DMS79 treated with DMSO at 0.1 percent for 48 hours (cell line): ENCODE data around the gene DUXA.
"Not testable (repeated sequence)": the region's sequence is repeated elsewhere in the genome, so short reads cannot be mapped to it uniquely, and the experiment has no call there.

ENCODE experiments used
- DNase-seq: peaks from one replicate; lab custom pipeline; 2025; lab: John Stamatoyannopoulos, UW

DUXA gene

DNA sequence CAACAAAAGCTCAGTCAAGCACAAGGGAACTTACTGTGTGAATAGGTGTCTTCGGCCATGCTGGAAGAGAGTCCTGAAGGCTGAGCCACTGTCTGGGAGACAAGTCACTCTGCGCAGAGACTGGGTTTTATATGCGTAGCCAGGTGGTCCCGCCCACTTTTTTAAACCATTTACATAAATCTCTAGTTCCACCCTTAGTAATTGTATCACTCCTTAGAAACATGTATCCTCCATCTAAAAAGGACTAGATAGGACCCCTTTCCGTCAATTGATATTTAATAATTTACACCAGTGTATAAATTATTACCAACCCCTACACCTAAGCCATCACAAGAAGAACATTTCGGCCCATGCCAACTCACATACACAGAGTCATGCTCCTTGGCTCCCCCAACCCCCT, at the start of gene DUXA:
Gene DUXA, minus strand, starts transcription at position 101 of the 400 bp plus-strand sequence. Its CDS starts 42 bp downstream, at position 59.
- no peak for DNase-seq

- DNase-seq = no peak
Measured at GRCh38 chr19:57212109-57212508, 44.8 kb upstream of the DUXA start.

GRCh38 chr19:57210381-57210780, 43.1 kb upstream of the DUXA start:
- no peak for DNase-seq

DNA sequence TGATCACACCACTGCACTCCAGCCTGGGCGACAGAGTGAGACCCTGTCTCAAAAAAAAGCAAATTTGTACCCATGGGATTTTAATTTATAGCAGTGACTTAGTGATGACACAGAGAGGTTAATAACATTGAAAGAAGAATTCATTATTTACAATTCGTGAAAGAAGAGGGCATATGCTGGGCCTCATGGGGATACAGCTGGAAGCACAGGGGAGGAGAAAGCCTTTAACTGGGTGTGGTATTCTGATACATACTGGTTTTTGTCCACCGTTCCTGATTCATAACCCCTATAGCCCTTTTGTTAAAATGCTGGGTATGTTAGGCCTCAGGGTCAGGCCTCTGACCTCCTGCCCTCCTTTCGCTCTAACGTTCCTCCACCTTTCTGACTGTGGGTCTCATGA, 34.9 kb upstream of the DUXA start:
- no peak for DNase-seq

GRCh38 chr19:57197874-57198273, 30.6 kb upstream of the DUXA start:
- DNase-seq = not testable (repeated sequence)

- no peak for DNase-seq
Measured at GRCh38 chr19:57192993-57193392, 25.7 kb upstream of the DUXA start.

GRCh38 chr19:57192077-57192420, 24.8 kb upstream of the DUXA start:
- peak; percentile 30 for DNase-seq

DNA sequence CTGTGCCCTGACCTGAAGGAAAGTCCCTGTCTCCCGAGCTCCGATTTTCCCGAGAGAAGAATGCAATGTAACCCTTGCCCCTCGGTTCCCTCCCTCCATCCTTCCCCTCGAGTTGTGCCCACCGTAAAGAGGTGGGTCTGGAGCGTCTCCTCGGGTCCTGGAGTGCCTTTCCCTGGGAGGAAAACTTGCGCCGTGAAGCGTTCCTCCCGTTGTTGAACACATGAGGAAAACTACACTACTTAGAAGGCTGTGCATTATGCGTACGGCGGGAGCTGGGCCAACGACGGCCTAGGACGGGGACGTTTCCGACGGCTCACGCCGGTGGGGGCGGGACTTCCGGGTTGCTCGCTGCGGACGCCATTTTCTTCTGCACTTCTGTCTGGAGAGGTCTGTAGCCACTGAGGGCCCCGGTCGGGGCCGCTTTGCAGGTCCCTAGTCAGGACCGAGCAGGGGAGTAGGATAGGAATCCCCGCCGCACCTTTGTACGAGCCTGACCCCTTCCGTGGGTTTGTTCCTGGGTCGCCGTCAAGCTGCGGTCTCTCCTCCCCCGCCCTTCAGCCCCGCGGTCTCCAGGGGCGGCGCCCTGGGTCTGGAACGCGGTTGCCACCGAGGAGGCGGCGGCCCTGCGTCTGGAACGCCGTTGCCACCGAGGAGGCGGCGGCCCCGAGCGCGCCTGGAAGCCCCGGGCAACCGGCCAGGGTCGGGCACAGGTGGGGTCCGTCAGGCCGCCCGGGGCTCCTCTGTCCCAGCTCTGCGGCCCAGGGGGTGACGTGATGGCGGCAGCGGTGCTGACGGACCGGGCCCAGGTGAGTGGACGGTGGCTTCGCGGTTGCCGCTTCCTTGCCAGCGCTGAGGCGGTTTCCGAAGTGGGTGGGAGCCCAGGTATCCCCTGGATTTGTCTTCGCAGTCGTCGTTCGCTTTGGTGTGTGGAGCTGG, 24.1 kb upstream of the DUXA start, which contains the start of gene ZNF264:
Gene ZNF264, plus strand, starts transcription at position 360 of the 936 bp plus-strand sequence. Its CDS starts 414 bp downstream, at position 774.
- peak; percentile 86 for DNase-seq

- no peak for DNase-seq
Measured at GRCh38 chr19:57190301-57190700, 23.0 kb upstream of the DUXA start.

- DNase-seq = no peak
Measured at GRCh38 chr19:57171551-57172081, 4.3 kb upstream of the DUXA start.

DNA sequence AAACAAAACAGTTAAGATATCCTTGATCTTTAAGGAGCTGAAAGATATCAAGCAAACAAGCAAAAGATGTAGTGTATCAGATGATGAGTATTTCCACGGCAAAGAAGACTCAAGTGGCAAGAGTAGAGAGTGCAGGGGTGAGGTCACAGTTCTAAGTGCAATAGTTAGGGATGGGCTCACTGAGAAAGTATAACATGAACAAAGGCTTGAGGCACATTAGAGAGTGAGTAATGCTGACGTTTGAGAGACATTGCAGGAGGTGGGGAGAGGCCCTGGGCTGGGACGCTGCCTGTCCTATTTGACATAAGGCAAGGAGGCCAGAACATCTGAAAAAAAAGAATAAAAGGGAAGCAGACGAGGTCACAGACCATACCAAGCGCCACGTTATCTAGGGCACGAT, 1.4 kb downstream of the DUXA start:
- DNase-seq = no peak

DNA sequence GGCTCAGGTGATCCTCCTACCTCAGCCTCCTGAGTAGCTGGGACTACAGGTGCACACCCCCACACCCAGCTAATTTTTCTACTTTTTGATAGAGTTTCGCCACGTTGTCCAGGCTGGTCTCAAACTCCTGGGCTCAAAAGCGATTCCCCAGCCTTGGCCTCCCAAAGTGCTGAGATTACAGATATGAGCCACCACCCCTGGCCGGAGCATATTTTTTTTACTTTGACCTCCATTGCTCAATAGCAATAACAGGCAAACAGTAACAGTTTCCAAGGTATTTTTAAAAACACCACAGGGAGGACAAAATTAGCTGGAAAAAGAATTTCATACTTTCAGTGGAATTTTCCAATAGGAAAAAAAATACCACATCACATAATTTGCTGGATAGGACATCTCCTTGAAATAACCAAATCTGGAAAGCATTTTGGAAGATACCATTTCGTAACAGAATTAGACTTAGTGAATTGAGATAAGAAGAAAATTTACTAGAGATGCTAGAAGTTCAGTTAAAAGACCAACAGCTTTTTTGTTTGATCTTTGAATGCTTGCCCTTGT, 5.2 kb downstream of the DUXA start:
- DNase-seq = no peak

- DNase-seq = no peak
Measured at GRCh38 chr19:57152921-57153320, 14.4 kb downstream of the DUXA start.

- no peak for DNase-seq
Measured at GRCh38 chr19:57141699-57142098, 25.6 kb downstream of the DUXA start.

GRCh38 chr19:57135797-57136196, 31.5 kb downstream of the DUXA start:
- no peak for DNase-seq

DNA sequence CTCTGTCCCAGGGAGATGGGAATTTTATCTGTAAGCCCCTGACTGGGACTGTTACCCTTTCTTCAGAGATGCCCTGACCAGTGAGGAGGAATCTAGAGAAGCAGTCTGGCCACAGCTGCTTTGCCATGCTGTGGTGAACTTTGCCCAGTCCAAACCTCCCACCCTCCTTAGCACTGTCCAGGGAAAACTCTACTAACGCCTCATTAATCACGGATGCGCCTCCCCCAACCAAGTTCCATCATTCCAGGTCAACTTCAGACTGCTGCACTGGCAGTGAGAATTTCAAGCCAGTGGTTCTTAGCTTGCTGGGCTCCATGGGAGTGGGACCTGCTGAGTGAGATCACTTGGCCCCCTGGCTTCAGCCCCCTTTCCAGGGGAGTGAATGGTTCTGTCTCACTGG, 39.9 kb downstream of the DUXA start:
- DNase-seq = not testable (repeated sequence)

GRCh38 chr19:57123882-57124281, 43.4 kb downstream of the DUXA start:
- no peak for DNase-seq

DNA sequence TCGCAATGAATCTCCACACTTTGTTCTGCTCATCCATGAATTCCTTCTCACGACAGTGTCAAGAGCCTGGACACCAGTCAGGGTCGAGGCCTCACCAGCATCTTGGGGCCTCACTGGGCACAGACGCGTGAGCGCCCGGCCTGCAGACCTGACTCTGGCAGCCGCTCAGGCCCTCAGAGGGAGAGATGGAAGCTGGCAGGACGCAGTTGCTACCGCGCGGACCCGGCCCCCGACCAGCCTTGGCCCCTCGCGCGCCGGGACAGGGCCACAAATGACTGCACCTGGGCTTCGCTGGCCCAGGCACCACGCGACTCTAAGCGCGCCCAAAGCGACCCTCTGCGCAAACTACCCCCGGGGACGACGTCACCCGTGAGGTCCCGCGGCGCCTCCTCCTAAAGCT, 48.4 kb downstream of the DUXA start:
- no peak for DNase-seq

GRCh38 chr19:57113501-57113900, 53.8 kb downstream of the DUXA start:
- DNase-seq = not testable (repeated sequence)

GRCh38 chr19:57111329-57111644, 56.0 kb downstream of the DUXA start:
- DNase-seq = no peak

GRCh38 chr19:57110592-57111328, 56.5 kb downstream of the DUXA start:
- no peak for DNase-seq

DNA sequence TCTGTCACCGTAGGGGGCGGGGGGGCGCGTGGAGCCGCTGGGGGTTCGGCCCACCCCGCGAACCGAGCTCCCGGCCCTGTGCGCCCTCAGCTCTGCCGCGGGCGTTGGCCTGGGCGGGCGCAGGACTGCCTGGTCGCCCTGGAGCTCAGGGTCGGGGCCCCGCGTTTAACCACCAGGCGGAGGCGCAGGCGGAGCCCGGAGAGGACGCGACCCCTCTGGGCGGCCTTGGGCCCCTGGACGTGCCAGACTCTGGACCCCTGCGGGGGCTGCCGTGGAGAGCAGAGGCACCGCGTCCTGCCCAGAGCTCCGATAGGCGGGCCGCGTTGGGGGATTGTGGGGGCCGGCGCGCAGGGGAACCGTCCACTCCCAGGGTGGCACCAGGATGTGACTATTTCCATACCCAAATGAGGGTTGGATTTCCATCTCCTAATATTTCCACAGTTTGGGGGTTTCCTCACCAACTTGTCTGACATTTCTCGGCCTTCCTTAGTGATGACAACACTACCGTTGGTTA, 60.5 kb downstream of the DUXA start:
- DNase-seq = no peak
